ENCODE data around the gene KRT2.

The KRT2 gene

GRCh38 chr12:52600941-52601481 is 51.0 kb downstream of the KRT2 start, which contains the start of gene KRT72:
Gene KRT72 (minus strand): TSS chr12:52601463. CDS start chr12:52601452, 11 bp downstream.
- in situ Hi-C loops (cut with MboI; ENCODE audit: low sequenced_read_pairs), result no loop called here

GRCh38 chr12:52600475-52600874 is 51.5 kb downstream of the KRT2 start:
- in situ Hi-C loops (cut with MboI; ENCODE audit: low sequenced_read_pairs), result no loop called here

- in situ Hi-C loops (cut with MboI; ENCODE audit: low sequenced_read_pairs), result no loop called here
These were observed 51.9 kb downstream of the KRT2 start for GRCh38 chr12:52600071-52600470.

- in situ Hi-C loops (cut with MboI; ENCODE audit: low sequenced_read_pairs), result no loop called here
These were observed 53.0 kb downstream of the KRT2 start for GRCh38 chr12:52598966-52599365.
